LNCAP (cell line): ENCODE results near the gene IL20RA.

Experiments
- TF ChIP-seq, protein P1 (sequence below): fragments of 450-650 bp; IDR thresholded peaks from 2 replicates; pipeline ENCODE4 v1.5.1; 2017; ENCODE audit warnings: mild to moderate bottlenecking

IL20RA gene

DNA sequence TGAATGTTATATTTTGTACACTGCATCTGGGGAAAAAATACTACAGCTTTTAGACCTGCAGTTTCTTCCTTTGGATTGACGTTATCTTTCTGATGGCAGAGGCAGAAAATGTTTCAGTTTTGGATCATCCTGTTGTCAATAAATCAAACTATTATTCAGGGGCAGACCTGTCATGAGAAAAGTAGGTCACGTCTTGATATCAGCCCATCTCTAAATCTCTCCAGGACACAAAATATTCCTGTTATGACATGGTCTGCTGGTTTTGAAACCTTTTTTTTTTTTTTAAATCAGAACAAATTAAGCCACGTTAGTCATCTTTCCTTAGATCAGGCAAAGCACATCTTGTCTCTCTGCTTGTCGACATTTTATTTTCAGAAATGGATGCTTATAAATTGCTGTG lies 24.0 kb downstream of the IL20RA start:
- TF ChIP-seq, protein P1, sequence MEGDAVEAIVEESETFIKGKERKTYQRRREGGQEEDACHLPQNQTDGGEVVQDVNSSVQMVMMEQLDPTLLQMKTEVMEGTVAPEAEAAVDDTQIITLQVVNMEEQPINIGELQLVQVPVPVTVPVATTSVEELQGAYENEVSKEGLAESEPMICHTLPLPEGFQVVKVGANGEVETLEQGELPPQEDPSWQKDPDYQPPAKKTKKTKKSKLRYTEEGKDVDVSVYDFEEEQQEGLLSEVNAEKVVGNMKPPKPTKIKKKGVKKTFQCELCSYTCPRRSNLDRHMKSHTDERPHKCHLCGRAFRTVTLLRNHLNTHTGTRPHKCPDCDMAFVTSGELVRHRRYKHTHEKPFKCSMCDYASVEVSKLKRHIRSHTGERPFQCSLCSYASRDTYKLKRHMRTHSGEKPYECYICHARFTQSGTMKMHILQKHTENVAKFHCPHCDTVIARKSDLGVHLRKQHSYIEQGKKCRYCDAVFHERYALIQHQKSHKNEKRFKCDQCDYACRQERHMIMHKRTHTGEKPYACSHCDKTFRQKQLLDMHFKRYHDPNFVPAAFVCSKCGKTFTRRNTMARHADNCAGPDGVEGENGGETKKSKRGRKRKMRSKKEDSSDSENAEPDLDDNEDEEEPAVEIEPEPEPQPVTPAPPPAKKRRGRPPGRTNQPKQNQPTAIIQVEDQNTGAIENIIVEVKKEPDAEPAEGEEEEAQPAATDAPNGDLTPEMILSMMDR = no peak

DNA sequence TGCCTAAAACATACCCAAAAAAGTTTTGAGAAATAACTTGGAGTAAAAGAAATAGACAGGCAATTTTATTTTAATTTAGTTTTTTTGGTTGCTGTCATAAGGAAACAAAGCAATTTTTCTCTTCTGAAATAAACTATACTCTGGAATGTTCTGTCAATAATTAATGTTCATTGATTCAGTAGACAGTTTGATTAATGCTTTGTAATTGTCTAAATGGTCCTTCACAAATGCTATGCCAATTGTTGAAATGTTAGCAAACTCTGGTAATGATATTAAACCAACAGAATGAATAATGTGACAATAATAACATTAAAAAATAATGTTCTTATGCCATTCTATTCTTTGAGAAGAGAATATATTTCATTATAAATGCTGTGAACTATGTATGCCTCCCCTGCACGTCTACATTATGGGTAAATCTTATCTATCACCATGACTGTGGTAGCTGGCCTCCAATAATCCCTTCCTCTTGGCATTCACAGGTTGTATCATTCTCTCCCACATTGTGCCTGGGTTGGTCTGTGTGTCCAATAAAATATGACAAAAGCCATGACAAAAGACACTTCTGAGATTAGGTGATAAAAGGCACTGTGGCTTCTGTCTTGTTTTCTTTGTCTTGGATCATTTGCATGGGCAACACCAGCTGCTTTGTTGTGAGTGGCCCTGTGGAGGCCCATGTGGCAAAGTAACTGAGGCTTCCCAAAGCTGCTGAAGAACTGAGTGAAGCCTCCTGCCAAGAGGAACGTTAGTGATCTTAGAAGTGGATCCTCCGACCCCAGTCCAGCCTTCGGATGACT lies 25.1 kb downstream of the IL20RA start:
- TF ChIP-seq, protein P1 = no peak

DNA sequence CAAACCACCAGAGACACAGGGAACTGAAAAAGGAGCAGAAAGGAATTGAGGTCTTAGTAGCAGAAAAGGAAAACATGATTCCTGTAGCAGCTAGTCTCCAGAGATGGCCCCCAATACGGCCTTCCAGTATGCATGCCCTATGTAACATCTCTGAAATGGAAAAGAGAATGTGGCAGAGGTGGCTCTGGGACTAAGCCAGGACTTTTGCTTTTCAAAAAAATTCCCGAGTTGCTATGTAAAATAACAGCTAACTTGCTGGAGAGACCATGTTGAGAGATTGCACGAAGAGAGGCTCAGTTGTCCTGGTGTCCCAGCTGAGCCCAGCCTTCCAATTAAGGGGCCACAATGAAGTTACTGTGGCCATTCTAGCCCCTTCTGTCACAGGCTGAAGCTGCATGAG lies 27.7 kb downstream of the IL20RA start:
- TF ChIP-seq, protein P1 = no peak

DNA sequence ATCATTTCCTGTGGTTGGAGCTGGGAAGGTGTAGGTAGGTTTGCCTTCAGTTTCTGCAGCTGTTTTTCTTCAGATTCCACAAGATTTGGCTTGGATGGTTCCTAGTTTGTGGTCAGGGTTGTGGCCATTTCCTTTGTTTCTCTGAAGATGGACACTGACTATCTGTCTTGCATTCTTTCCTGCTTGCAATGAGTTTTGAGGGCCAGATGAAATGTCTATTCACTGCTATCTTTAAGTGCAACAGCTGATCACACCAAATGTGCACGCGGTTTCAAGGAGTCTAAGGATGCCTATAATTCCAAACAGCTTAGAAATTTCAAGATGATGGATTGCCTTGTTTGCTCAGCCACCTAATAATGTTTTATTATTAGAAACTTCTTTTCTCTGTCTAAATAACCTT lies 28.4 kb downstream of the IL20RA start:
- TF ChIP-seq, protein P1 = no peak

DNA sequence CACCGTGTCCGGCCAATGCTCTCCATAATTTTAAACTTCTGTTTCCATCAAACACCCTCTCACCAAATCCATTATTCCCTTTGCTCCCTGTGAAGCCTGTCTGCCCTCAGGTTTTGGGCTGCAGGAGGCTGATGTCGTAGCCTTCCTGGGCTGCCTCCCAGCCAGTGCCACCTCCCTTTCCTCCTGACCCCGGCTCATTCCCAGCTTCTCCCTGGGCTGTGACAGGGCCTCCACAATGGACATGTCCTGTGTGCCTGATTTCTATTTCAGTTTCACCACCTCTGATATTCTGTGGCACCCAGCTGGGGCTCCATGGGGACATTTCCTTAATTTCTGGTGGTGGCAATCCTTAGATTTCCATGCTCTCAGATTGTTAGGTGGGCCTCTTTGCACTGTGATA lies 28.8 kb downstream of the IL20RA start:
- TF ChIP-seq, protein P1 = no peak

DNA sequence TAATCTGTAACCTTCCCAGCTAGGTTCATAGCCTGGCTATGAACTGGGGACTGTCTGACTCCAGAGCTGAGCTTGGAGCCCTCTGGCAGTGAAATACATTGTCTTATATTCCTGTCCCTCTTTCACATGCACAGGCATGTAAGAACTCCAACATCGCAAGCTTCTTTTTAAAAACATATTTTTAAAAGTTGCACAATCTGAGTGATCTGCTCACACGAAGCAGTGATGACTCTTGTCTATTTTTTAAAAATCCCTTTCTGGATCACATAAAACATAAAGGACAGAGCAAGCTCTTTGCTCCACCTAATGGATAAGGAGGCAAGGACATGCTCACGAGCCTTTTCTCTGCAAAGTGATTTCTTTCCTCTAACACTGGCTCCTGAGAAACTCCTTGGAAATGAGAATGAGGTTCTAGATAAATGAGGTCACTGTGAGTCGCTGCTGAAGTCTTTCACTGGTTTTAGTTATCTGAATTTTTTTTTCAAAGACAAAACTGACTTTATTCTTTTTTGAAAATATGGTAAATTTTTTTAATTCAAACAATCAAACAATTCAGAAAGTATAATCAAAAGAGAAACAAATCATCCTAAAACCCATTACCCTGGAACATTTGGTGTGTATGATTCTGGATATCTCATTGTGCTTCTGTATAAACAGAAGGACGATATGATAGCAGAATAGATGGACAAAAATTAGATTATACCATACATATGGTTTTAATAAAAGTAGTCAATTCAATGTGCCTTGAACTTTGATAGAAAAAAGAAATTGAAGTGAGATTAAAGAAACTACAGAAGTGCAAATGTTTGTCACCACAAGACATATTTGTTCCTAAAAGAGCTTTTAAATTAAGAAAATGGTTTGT lies 30.8 kb downstream of the IL20RA start:
- TF ChIP-seq, protein P1 = peak; percentile 80

DNA sequence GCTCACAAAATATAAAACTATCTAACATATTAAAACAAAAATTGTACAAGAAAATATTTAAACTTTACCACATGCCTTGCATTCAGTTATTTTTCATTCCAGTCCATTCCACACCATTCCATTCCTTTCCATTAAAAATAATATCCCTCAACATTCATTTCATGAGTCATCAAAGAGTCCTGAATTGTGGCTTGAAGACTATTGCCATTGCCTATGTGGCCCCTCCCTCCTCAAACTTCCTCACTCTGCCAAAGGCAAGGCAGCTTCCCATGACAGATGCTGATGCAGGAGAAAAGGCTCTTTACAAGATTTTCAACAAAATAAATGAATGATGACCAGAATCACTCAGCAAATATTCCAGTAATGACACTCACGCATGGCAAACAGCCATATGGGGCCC lies 31.7 kb downstream of the IL20RA start:
- TF ChIP-seq, protein P1 = no peak
